SU-DHL-6 (cell line): ENCODE results near the gene GMDS.

ENCODE experiments used
- H2AFZ ChIP-seq: fragments of 200-600 bp; sonication (generic); 2 replicates; pipeline ENCODE4 v1.6.1; 2014; ENCODE audit warnings: low read depth, mild to moderate bottlenecking, moderate library complexity, mixed read lengths, antibody characterized with exemption, low read length; ENCODE audit not compliant: severe bottlenecking
- H3F3A ChIP-seq: fragments of 200-600 bp; shearing (Covaris generic); 2 replicates; pipeline ENCODE4 v1.6.0; 2016; ENCODE audit warnings: antibody characterized with exemption, mild to moderate bottlenecking; ENCODE audit not compliant: insufficient read depth
- H3K27ac ChIP-seq: fragments of 200-600 bp; sonication (generic); 2 replicates; pipeline ENCODE4 v1.5.1; 2016; ENCODE audit warnings: low read depth, mild to moderate bottlenecking, low read length, moderate library complexity, mixed read lengths
- H3K27me3 ChIP-seq: fragments of 200-600 bp; sonication (generic), shearing (Covaris generic); 2 replicates; pipeline ENCODE4 v1.6.0; 2014; ENCODE audit warnings: mild to moderate bottlenecking, low read length
- H3K36me3 ChIP-seq: fragments of 200-600 bp; sonication (generic); 2 replicates; pipeline ENCODE4 v1.6.1; 2014; ENCODE audit warnings: mild to moderate bottlenecking, low read length, mixed read lengths
- H3K4me2 ChIP-seq: fragments of 300-600, 200-600 bp; shearing (Covaris generic), sonication (generic); 2 replicates; pipeline ENCODE4 v1.6.0; 2014; ENCODE audit warnings: low read length, low read depth, mild to moderate bottlenecking; ENCODE audit not compliant: poor library complexity, severe bottlenecking
- H3K4me3 ChIP-seq: fragments of 200-600 bp; sonication (generic); 2 replicates; pipeline ENCODE4 v1.5.1; 2014; ENCODE audit warnings: antibody characterized with exemption, low read length, mild to moderate bottlenecking, mixed read lengths; ENCODE audit not compliant: insufficient read depth, poor library complexity, severe bottlenecking
- H3K79me2 ChIP-seq: fragments of 200-600 bp; sonication (generic); 2 replicates; pipeline ENCODE4 v1.6.1; 2014; ENCODE audit warnings: mild to moderate bottlenecking, low read length, moderate library complexity; ENCODE audit not compliant: insufficient read depth
- H3K9ac ChIP-seq: fragments of 200-600 bp; sonication (generic); 2 replicates; pipeline ENCODE4 v1.7.0; 2014; ENCODE audit warnings: mild to moderate bottlenecking, low read length
- H3K9me2 ChIP-seq: fragments of 200-600 bp; sonication (generic); replicated peaks from 2 replicates; pipeline ENCODE4 v1.6.1; 2014; ENCODE audit warnings: low read length; ENCODE audit not compliant: insufficient read depth
- H3K9me3 ChIP-seq: fragments of 200-600 bp; sonication (generic); 2 replicates; pipeline ENCODE4 v1.6.1; 2014; ENCODE audit warnings: low read length, mixed read lengths; ENCODE audit not compliant: insufficient read depth
- H4K20me1 ChIP-seq: fragments of 200-600 bp; sonication (generic); 2 replicates; pipeline ENCODE4 v1.6.1; 2014; ENCODE audit warnings: low read depth, mild to moderate bottlenecking, antibody characterized with exemption, low read length, moderate library complexity, mixed read lengths
- EZH2phosphoT487 ChIP-seq: fragments of 200-600 bp; sonication (generic), shearing (Covaris generic); conservative IDR thresholded peaks from 2 replicates; pipeline ENCODE4 v1.6.1; 2018; ENCODE audit warnings: mild to moderate bottlenecking, antibody characterized with exemption, low read length, moderate library complexity, mixed read lengths
- TF ChIP-seq, protein P1 (sequence below): fragments of 200-600 bp; sonication (generic); IDR thresholded peaks from one replicate; pipeline ENCODE4 v1.5.1; 2017; ENCODE audit warnings: antibody characterized with exemption, mild to moderate bottlenecking, low read length, moderate library complexity; ENCODE audit not compliant: insufficient read depth, poor library complexity, severe bottlenecking

GMDS gene

DNA sequence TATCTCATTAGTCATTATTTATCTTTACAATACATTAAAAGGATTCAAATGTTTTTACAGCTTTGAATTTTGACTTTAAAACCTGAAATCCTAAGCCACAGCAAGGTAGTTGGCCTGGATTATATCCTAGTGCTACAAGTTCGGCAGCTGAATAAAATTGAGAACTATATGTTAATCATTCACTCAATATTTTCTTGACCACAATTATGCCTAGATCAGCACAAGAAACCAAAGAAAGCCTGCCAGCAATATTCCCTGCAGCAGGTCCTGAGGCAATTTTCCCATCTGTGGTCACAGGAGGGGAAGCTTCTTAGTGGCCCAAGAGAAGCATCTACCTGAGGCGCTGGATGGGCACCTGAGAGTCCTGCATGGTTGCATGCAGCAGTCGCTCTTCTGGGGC lies 183.5 kb downstream of the GMDS start:
- no peak overlapping the region for H3K9ac ChIP-seq
- no peak overlapping the region for H2AFZ ChIP-seq
- H3K36me3 ChIP-seq = no peaks in the 10 kb centered on the region
- no peaks in the 10 kb centered on the region for H3K9me3 ChIP-seq
- H3K27me3 ChIP-seq = no peaks in the 10 kb centered on the region
- no peaks in the 10 kb centered on the region for H3K79me2 ChIP-seq
- H3F3A ChIP-seq = no peaks in the 10 kb centered on the region
- 0 out of 2 replicates have a peak, but pooled peaks cover 5% of the 10 kb centered on the region for H4K20me1 ChIP-seq
- no peak overlapping the region for H3K4me3 ChIP-seq
- TF ChIP-seq, protein P1, sequence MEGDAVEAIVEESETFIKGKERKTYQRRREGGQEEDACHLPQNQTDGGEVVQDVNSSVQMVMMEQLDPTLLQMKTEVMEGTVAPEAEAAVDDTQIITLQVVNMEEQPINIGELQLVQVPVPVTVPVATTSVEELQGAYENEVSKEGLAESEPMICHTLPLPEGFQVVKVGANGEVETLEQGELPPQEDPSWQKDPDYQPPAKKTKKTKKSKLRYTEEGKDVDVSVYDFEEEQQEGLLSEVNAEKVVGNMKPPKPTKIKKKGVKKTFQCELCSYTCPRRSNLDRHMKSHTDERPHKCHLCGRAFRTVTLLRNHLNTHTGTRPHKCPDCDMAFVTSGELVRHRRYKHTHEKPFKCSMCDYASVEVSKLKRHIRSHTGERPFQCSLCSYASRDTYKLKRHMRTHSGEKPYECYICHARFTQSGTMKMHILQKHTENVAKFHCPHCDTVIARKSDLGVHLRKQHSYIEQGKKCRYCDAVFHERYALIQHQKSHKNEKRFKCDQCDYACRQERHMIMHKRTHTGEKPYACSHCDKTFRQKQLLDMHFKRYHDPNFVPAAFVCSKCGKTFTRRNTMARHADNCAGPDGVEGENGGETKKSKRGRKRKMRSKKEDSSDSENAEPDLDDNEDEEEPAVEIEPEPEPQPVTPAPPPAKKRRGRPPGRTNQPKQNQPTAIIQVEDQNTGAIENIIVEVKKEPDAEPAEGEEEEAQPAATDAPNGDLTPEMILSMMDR = no peak
- no peak for TF ChIP-seq EZH2phosphoT487
- H3K4me2 ChIP-seq = no peak overlapping the region
- no peak overlapping the region for H3K27ac ChIP-seq
- no peaks in the 10 kb centered on the region for H3K9me2 ChIP-seq

DNA sequence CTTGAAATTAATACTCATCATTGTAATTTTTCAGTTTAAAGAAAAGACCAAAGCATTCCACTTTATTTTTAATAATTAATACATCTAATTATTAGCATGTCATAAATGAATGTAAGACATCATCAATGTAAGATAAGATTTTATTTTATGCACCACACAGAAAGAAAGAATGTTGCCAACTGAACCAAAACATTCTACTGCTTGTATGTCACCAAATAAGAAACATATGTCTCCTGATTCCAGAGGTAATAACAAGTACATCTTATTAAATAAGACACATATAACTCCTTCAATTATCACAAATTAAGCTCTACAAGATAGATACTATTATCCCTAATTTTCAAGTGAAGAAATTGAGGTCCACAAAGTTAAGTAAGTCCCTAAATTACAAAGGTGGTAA lies 189.5 kb downstream of the GMDS start:
- Histone ChIP-seq H3K4me3 (no peak overlapping the region), H3K9me3 (no peaks in the 10 kb centered on the region), H3K9ac (no peak overlapping the region), H3K27me3 (no peaks in the 10 kb centered on the region), H3F3A (no peaks in the 10 kb centered on the region), H3K79me2 (no peaks in the 10 kb centered on the region), H3K9me2 (no peaks in the 10 kb centered on the region), H3K4me2 (no peak overlapping the region), H2AFZ (no peak overlapping the region), H3K36me3 (no peaks in the 10 kb centered on the region; the same call in 1 of the 2 replicates), H3K27ac (no peak overlapping the region), H4K20me1 (0 out of 2 replicates have a peak, but pooled peaks cover 8% of the 10 kb centered on the region)
- no peak for TF ChIP-seq EZH2phosphoT487
- TF ChIP-seq, protein P1 = no peak

DNA sequence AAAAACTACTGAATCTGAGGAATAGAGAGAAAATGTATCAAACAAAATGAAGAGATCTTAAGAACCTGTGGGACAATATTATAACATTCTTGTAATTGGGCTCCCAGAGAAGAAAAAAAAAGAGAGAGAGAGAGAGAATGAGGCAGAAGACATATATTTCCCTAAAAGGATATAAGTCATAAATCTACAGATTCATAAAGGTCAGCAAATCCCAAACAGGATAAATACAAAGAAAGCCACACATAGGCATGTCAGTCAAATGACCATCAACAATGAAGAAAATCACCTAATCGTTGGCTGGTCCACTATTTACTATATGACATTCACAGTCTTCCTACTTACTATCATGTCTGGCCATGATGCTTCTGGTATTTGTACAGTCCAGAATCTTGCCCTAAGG lies 190.3 kb downstream of the GMDS start:
- no peaks in the 10 kb centered on the region for H3K27me3 ChIP-seq
- H3K36me3 ChIP-seq = no peaks in the 10 kb centered on the region; the same call in 1 of the 2 replicates
- H3K9me3 ChIP-seq = no peaks in the 10 kb centered on the region
- H3K4me3 ChIP-seq = no peak overlapping the region
- no peaks in the 10 kb centered on the region for H3K79me2 ChIP-seq
- H3K4me2 ChIP-seq = no peak overlapping the region
- no peaks in the 10 kb centered on the region for H3F3A ChIP-seq
- H3K9me2 ChIP-seq = no peaks in the 10 kb centered on the region
- no peak overlapping the region for H3K9ac ChIP-seq
- H2AFZ ChIP-seq = no peak overlapping the region
- TF ChIP-seq, protein P1 = no peak
- no peak for TF ChIP-seq EZH2phosphoT487
- H3K27ac ChIP-seq = no peak overlapping the region
- 0 out of 2 replicates have a peak, but pooled peaks cover 8% of the 10 kb centered on the region for H4K20me1 ChIP-seq
